HG02884 (cell line): ENCODE data around the gene MYT1.
"Not testable (repeated sequence)": the region's sequence is repeated elsewhere in the genome, so short reads cannot be mapped to it uniquely, and the experiment has no call there.

ENCODE experiments used
- ATAC-seq: cut with Tn5 transposase; IDR thresholded peaks from one replicate; pipeline ENCODE4 v1.9.1; 2021; ENCODE audit warnings: mild to moderate bottlenecking, moderate library complexity; ENCODE audit not compliant: unreplicated experiment

The MYT1 gene

DNA sequence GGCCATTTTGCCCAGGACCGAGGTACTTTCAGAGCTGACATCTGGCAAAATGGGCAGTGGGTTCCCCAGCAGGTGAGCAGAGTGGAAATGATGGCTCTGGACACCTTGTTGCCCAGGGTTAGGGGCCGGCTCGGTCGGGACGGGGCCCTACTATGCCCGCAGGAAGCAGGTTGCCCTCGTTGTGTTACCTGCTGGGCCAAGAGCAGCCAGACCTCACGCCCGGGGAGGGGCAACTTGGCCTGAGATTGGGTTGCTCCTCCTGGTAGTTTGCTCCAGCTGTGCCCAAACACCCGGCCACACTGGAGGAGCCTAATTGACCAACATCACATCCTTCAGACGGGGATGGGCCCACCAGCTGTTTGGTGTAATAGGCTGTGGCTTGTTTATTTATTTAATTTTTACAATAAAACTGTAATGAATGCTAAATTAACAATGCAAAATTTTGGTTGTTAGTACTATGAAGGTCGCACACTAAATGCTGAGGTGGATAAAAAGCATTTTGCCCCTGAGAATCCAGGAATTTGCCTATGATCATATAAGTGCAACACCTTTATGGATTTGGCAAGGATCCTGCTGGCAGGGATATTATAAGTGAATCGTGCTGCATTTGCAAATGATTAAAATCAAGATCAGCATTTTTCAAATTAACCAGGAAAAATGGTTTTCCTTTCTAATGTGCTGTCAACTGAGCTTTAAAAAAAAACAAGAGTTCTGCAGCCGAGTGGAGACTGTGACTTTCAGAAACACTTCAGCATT is 64.7 kb downstream of the MYT1 start:
- no peak for ATAC-seq

GRCh38 chr20:64229507-64230061 is 65.3 kb downstream of the MYT1 start:
- ATAC-seq, result no peak

GRCh38 chr20:64230461-64231145 is 66.4 kb downstream of the MYT1 start:
- ATAC-seq, result no peak

GRCh38 chr20:64231621-64232550 is 67.6 kb downstream of the MYT1 start:
- ATAC-seq, result no peak

DNA sequence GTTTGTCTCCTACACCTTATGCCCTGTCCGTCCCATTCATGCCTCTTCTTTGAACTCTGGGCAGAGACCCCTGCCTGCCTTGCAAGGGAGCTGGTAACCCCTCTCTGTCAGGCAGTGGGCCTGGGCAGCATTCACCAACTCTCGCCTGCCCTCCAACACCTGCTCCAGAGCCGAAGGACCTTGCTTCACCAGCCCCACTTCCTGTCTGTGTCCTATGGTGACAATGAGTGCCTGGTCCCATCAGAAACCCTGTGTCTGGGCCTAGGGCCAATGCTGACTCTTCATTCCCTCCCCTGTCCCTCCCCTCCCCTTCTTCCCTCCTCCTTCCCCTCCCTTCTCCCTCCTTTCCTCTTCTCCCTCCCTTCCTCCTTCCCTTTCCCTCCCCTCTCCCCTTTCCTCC is 68.5 kb downstream of the MYT1 start:
- no peak for ATAC-seq

DNA sequence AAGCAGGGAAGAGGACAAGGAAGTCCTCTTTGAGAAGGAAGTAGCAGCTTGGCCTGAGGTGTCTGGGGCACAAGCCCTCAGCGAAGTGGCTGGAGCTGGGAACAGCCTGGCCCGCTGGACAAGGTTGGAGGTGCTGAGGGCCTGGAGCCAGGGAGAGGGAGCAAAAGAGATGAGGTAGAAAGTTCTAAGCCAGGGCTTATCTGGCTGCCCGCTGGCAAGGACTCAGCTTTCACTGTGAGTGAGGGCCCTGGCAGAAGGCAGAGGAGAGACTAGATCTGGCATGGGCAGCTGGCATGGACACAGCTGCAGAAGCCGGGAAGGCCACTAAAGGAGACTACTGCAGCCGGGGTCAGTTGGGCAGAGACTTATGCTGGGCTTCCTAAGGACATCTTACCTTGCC is 69.5 kb downstream of the MYT1 start:
- no peak for ATAC-seq

GRCh38 chr20:64234291-64234791 is 70.1 kb downstream of the MYT1 start:
- ATAC-seq, result no peak

GRCh38 chr20:64234921-64235565 is 70.8 kb downstream of the MYT1 start:
- ATAC-seq, result not testable (repeated sequence)

GRCh38 chr20:64236137-64237088 is 72.2 kb downstream of the MYT1 start:
- no peak for ATAC-seq

- no peak for ATAC-seq
Observed at GRCh38 chr20:64237316-64237715, 73.1 kb downstream of the MYT1 start.

DNA sequence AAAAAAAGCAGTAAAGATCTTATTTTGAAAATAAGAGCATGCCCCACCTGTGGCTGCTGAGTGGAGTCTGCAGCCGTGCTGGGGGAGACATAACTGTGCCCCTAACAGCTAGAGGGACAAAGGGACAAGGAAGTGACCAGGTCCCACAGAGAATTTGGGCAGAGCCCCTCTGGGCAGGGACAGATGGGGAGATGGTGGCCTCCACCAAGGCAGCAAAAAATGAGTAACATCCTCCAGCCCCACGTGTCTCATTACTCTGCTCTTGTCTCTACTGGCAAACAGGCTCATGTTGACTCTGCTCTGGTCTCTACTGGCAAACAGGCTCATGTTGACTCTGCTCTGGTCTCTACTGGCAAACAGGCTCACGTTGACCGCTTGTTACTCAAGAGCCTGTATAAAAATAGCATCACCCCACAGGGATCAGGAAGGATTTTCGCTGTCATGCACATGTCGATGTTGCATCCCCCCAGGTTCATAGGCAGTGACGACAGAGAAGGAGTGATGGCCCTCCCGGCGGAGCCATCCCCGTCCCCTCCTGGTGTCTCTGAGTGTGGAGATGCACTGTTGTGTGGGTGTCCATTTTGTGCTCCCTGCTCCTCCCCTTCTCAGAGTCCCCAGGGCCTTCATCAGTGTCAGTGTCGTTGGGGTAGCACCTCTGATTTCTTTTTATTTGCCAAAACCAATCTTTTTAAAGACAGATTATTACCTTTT is 74.0 kb downstream of the MYT1 start:
- ATAC-seq, result no peak

GRCh38 chr20:64238851-64239387 is 74.7 kb downstream of the MYT1 start:
- no peak for ATAC-seq

GRCh38 chr20:64239449-64240242 is 75.4 kb downstream of the MYT1 start:
- no peak for ATAC-seq

DNA sequence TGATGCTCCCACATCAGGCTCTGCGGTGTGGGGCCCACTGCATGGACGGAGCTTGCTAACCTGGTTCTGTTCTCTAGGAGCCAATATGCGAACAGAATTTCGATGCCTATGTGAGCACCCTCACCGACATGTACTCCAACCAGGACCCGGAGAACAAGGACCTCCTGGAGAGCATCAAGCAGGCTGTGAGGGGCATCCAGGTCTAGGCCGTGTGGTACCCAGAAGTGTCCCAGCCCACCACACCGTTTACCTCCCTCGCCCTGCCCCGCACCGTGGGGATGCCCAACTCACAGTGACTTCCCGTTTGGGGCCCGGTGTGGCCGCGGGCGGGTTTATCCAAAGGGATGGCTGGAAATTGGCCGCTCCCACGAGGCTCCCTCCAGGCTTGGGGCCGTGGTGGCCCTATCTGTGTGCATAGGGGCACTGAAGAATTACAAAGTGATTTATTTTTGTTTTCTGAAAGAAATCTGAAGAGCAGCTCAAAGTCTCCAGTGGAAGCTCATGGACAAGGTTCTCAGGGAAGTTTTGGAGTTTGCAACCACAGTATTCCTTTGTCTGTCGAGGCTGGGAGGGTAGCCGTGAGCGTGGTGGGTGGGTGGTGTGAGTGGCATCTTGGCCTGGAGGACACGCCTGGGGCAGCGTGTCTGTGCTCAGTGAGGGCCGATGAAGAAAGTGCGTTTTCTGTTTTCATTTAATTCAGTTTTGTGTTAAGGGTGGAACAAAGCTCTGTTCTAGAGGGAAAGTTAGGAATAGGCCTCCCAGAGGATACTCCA is 76.2 kb downstream of the MYT1 start:
- ATAC-seq, result no peak

- ATAC-seq, result no peak
Observed at GRCh38 chr20:64241061-64241460, 76.8 kb downstream of the MYT1 start.

GRCh38 chr20:64242003-64242796 is 77.9 kb downstream of the MYT1 start:
- ATAC-seq, result no peak
